ENCODE data around the gene TAF6.

DNA sequence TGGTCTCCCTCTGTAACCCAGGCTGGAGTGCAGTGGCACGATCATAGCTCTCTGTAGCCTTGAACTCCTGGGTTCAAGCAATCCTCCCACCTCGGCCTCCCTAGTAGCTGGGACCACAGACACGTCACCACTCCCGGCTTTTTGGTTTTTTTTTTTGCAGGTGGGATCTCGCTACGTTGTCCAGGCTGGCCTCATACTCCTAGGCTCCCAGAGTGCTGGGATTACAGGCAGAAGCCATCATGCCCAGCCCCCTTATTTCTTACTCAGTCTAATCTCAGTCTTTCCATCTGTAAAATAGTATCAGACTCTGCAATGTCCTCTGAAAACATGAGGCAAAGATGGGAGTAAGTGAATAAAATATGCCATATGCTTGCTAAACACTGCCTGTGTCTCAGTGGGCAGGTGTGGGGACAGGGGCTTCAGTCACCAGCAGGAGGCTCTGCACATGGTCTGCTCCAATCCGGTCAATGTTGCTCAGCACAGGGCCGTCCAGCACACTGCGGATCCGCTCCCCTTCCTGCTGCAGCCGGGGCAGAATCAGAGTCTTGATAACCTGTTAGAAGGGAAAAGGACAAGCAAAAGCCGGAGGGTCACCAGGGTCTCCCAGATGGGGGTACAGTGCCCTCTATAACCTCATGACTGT lies 9.5 kb downstream of the TAF6 start:
- TF ChIP-seq, protein P1, sequence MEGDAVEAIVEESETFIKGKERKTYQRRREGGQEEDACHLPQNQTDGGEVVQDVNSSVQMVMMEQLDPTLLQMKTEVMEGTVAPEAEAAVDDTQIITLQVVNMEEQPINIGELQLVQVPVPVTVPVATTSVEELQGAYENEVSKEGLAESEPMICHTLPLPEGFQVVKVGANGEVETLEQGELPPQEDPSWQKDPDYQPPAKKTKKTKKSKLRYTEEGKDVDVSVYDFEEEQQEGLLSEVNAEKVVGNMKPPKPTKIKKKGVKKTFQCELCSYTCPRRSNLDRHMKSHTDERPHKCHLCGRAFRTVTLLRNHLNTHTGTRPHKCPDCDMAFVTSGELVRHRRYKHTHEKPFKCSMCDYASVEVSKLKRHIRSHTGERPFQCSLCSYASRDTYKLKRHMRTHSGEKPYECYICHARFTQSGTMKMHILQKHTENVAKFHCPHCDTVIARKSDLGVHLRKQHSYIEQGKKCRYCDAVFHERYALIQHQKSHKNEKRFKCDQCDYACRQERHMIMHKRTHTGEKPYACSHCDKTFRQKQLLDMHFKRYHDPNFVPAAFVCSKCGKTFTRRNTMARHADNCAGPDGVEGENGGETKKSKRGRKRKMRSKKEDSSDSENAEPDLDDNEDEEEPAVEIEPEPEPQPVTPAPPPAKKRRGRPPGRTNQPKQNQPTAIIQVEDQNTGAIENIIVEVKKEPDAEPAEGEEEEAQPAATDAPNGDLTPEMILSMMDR (IDR thresholded peaks at IDR 0.05), result no peak
- TF ChIP-seq, protein P2, sequence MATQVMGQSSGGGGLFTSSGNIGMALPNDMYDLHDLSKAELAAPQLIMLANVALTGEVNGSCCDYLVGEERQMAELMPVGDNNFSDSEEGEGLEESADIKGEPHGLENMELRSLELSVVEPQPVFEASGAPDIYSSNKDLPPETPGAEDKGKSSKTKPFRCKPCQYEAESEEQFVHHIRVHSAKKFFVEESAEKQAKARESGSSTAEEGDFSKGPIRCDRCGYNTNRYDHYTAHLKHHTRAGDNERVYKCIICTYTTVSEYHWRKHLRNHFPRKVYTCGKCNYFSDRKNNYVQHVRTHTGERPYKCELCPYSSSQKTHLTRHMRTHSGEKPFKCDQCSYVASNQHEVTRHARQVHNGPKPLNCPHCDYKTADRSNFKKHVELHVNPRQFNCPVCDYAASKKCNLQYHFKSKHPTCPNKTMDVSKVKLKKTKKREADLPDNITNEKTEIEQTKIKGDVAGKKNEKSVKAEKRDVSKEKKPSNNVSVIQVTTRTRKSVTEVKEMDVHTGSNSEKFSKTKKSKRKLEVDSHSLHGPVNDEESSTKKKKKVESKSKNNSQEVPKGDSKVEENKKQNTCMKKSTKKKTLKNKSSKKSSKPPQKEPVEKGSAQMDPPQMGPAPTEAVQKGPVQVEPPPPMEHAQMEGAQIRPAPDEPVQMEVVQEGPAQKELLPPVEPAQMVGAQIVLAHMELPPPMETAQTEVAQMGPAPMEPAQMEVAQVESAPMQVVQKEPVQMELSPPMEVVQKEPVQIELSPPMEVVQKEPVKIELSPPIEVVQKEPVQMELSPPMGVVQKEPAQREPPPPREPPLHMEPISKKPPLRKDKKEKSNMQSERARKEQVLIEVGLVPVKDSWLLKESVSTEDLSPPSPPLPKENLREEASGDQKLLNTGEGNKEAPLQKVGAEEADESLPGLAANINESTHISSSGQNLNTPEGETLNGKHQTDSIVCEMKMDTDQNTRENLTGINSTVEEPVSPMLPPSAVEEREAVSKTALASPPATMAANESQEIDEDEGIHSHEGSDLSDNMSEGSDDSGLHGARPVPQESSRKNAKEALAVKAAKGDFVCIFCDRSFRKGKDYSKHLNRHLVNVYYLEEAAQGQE (IDR thresholded peaks at IDR 0.05), result no peak
- TF ChIP-seq JUNB (IDR thresholded peaks at IDR 0.05) (no peak), POLR2A (IDR thresholded peaks at IDR 0.05; ENCODE audit: low read length) (no peak), MYC (IDR thresholded peaks at IDR 0.05; ENCODE audit: borderline replicate concordance, low read length) (no peak), RCOR1 (IDR thresholded peaks at IDR 0.05; ENCODE audit: low read depth, low read length) (no peak), EP300 (IDR thresholded peaks at IDR 0.05) (no peak), CHD2 (IDR thresholded peaks at IDR 0.05; ENCODE audit: low read length, partially characterized antibody) (no peak)
- TF ChIP-seq, protein P3, sequence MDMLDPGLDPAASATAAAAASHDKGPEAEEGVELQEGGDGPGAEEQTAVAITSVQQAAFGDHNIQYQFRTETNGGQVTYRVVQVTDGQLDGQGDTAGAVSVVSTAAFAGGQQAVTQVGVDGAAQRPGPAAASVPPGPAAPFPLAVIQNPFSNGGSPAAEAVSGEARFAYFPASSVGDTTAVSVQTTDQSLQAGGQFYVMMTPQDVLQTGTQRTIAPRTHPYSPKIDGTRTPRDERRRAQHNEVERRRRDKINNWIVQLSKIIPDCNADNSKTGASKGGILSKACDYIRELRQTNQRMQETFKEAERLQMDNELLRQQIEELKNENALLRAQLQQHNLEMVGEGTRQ (IDR thresholded peaks at IDR 0.05), result no peak
